Pancreas (tissue), 10 donors: ENCODE data around the gene PEAK1. TPM values are rescaled to one million over a fixed set of nuclear protein-coding genes. Genes with fewer than 3 reads are reported as not detected.
A peak's percentile ranks its signal among the peaks of the same experiment; 100 is the strongest.

Experiments used
- ATAC-seq, 4 donors: fragments of 200-7000 bp; cut with Tn5 transposase; one replicate each; pipeline versions ENCODE4 v1.8.0 to v1.9.1; 2020; ENCODE audit warnings: mild to moderate bottlenecking in 4 of 4, moderate library complexity in 4 of 4
- DNase-seq, 6 donors: peaks; one replicate each; pipeline ENCODE4 v3.0.0-alpha.2; 2020
- FAIRE-seq: peaks from 2 replicates; lab custom pipeline; 2012; peaks lifted over from hg19 to GRCh38; lab: Jason Lieb, UNC
- H3K27ac ChIP-seq, 4 donors: fragments of 200-600 bp; sonication (generic); 1 replicate in 3 of 4; 2 replicates in 1 of 4; pipeline versions ENCODE4 v1.5.0 to v1.8.0; 2020
- H3K27me3 ChIP-seq, 4 donors: fragments of 200-600 bp; one replicate each; pipeline ENCODE4 v1.8.0; 2021
- H3K36me3 ChIP-seq, 3 donors: fragments of 200-600 bp; sonication (generic) in 1 of 3; one replicate each; pipeline versions ENCODE4 v1.5.0 to v1.8.0; 2020 to 2021
- H3K4me1 ChIP-seq, 3 donors: fragments of 200-600 bp; one replicate each; pipeline ENCODE4 v1.8.0; 2021
- H3K4me3 ChIP-seq, 4 donors: fragments of 200-600 bp; sonication (generic) in 2 of 4; one replicate each; pipeline versions ENCODE4 v1.5.0 to v1.8.0; 2020 to 2021
- H3K9me3 ChIP-seq, 4 donors: fragments of 200-600 bp; one replicate each; pipeline ENCODE4 v1.8.0; 2021
- WGBS, 2 donors: extraction: QIAGEN DNeasy Blood & Tissue Kit; methylation state at CpG; one replicate each; pipeline ENCODE4 v1.1.7; 2013; 5-methylcytosine and 5-hydroxymethylcytosine counted together
- intact Hi-C, 3 donors: fragments of 100-400 bp; cut with DNase I; formaldehyde crosslinking; loops; one replicate each; pipeline versions ENCODE4 v1.11.1 to v1.14.2; 2022
- polyA plus RNA-seq, 2 donors: library from polyadenylated mRNA; stranded (reverse); fragments of 200-250 nt; gene quantifications; one replicate each; pipeline ENCODE4 v1.2.3, GENCODE V29; 2013
- total RNA-seq, 6 donors: library from RNA; stranded (reverse); fragmentation: NEBNext Ultra II Directional in 4 of 6; extraction: Animal tissue kit (Norgen Biotek cat#: 25700) in 4 of 6; gene quantifications; one replicate each; pipeline versions ENCODE4 v1.2.1 to v1.2.4, GENCODE V29; 2021 to 2023
- TF ChIP-seq, protein P1 (sequence below), 4 donors: fragments of 200-600 bp; sonication (generic) in 3 of 4; IDR thresholded peaks; one replicate each; pipeline versions ENCODE4 v1.5.0 to v1.8.0; 2021; ENCODE audit warnings: antibody characterized with exemption in 4 of 4
- donor health status: healthy with polysubstance abuse.
- donor health status: DM: no; HTN: no; CAD: no; lungs with moderate emphysema.
- donor health status: DM: no; HTN: no; CAD: no.
- donor health status: control.
- donor health status: control.
- donor health status: Bipolar disorder and iron deficiency.
- donor health status: DM: yes; HTN: yes; CAD: no.
- donor health status: DM: no; HTN: no; CAD: no.
- donor health status: DM: no; HTN: no; CAD: no.
- donor health status: DM: yes; HTN: yes; CAD: no.

PEAK1 gene
- total and polyA plus RNA-seq, 8 donors, result 1.8 to 27.6 (median 12.1) TPM

DNA sequence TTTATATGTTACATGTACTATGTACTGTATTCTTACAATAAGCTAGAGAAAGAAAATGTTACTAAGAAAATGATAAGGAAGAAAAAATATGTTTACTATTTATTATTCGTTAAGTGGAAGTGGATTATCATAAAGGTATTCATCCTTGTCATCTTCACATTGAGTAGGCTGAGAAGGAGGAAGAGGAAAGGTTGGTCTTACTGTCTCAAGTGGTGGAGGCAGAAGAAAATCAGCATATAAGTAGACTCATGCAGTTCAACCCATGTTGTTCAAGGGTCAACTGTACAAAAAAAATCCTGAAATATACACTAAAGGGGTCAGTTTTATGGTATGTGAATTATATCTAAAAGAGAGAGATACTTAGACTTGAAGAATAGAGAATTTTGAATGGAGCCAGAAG lies 6.5 kb upstream of the PEAK1 start:
- Histone ChIP-seq H3K27me3 (no peaks in the 10 kb centered on the region), H3K4me3 (no peak overlapping the region), H3K9me3 (no peaks in the 10 kb centered on the region), H3K36me3 (no peaks in the 10 kb centered on the region), H3K4me1 (peaks cover 0 to 33% (median 24%) of the 10 kb centered on the region in 3 donors), H3K27ac (no peak overlapping the region)
- WGBS, 2 donors, result 55 to 66% methylated on average over 1 of the region's 1 CpG
- TF ChIP-seq, protein P1, sequence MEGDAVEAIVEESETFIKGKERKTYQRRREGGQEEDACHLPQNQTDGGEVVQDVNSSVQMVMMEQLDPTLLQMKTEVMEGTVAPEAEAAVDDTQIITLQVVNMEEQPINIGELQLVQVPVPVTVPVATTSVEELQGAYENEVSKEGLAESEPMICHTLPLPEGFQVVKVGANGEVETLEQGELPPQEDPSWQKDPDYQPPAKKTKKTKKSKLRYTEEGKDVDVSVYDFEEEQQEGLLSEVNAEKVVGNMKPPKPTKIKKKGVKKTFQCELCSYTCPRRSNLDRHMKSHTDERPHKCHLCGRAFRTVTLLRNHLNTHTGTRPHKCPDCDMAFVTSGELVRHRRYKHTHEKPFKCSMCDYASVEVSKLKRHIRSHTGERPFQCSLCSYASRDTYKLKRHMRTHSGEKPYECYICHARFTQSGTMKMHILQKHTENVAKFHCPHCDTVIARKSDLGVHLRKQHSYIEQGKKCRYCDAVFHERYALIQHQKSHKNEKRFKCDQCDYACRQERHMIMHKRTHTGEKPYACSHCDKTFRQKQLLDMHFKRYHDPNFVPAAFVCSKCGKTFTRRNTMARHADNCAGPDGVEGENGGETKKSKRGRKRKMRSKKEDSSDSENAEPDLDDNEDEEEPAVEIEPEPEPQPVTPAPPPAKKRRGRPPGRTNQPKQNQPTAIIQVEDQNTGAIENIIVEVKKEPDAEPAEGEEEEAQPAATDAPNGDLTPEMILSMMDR (IDR thresholded peaks at IDR 0.05), result no peak
- intact Hi-C loops, result loop anchor here in 1 of 3 donors (10.0 kb wide), 1 partner anchor 68 kb away; no protein-coding TSS in a partner anchor
- FAIRE-seq (no peak), DNase-seq (no peak), ATAC-seq (no peak)

DNA sequence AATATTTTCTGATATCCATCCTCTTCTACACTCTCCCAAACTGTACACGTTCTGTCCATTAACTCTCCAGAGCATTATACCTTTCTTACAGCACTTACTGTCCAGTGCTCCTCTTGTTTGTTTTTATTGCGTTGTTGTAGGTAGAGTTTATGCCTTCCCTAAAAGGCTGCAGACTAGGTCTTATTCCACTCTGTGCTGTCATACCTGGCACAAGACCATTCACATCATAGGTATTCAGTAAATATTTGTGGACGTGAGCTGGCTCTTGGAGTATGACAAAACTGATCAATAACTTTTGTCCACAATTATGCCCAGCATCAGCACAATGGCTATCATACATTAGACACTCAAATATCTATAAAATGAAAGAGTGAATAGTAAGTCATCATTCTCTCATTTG lies 5.2 kb upstream of the PEAK1 start:
- 28 to 33% methylated on average over 3 of the region's 3 CpGs for WGBS, 2 donors
- DNase-seq, result peak in 1 of 6 donors; percentile 10
- FAIRE-seq, result no peak

DNA sequence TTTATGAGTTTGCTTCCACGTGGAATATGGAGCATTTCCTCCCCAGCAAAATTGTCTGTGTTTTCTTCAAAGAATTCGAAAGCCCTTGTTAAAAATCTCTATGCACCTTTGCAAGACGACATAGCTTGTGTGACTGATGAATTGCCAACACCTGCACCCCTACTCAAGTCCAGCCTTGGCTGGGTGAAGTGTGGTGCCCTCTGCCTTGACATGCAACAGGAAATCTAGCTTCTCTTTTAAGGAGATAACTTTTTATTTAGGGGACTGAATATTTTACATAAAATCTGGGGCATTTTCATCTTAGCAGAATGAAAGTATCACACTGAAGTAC lies 1.4 kb upstream of the PEAK1 start:
- H3K27ac ChIP-seq, result peak overlapping the region in 3 of 4 donors; percentile 82 to 96 (median 89)
- FAIRE-seq (no peak), DNase-seq (peak in 1 of 6 donors; percentile 4), ATAC-seq (no peak)
- H3K27me3 ChIP-seq, result no peaks in the 10 kb centered on the region
- intact Hi-C loops, result loop anchor here in 1 of 3 donors (10.0 kb wide), 1 partner anchor 73 kb away; no protein-coding TSS in a partner anchor
- TF ChIP-seq, protein P1 (IDR thresholded peaks at IDR 0.05), result no peak
- 0 to 1% methylated on average over 3 of the region's 3 CpGs for WGBS, 2 donors
- H3K4me1 ChIP-seq, result peaks cover 0 to 40% (median 36%) of the 10 kb centered on the region in 3 donors
- no peaks in the 10 kb centered on the region for H3K36me3 ChIP-seq
- H3K9me3 ChIP-seq, result no peaks in the 10 kb centered on the region
- H3K4me3 ChIP-seq, result peak overlapping the region; percentile 51 to 94 (median 70)

More for the DNA sequence above, 5.2 kb upstream of the PEAK1 start:
- H3K9me3 ChIP-seq, result no peaks in the 10 kb centered on the region
- peaks cover 0 to 33% (median 24%) of the 10 kb centered on the region in 3 donors for H3K4me1 ChIP-seq
- peak in 1 of 4 donors; percentile 9 for ATAC-seq
- intact Hi-C loops, result loop anchor here in 1 of 3 donors (10.0 kb wide), 1 partner anchor 70 kb away; no protein-coding TSS in a partner anchor
- H3K27ac ChIP-seq, result no peak overlapping the region
- no peak overlapping the region for H3K4me3 ChIP-seq
- TF ChIP-seq, protein P1 (IDR thresholded peaks at IDR 0.05), result no peak
- no peaks in the 10 kb centered on the region for H3K27me3 ChIP-seq
- H3K36me3 ChIP-seq, result no peaks in the 10 kb centered on the region

DNA sequence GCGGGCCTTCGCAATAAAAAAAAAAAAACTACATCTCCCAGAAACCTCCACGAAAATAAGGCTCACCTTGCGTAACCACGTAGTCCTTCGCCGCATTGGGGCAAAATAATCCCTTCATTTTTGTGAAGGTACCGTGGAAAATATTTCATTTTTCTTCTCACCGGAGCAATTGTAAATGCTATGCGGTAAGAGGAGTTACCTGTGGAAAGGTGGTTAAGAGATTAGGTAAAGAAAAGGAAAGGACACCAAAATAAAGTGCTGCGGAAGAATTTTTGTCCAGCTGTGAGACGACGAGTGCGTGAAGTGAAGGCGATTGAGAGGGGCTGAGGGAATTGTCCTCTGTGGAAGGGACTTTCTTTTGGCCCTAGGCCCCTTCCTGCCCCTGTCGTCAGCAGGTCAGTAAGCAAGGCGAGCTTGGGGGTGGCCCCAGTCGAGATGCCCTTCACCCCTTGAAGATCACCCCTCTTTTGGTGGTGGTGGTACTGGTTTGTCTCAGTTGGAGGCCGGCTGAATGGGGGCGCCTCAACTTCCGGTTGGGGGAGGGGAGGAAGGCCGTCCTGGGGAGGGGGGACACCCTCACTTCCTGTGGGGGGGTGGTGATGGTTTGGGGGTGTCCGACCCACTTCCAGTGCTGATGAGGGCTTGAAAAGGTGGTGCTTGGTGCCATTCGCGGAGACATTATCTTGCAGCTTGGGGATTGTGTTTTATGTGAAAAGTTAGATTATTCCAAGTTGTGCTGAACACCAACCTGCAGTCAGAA lies 886 bp upstream of the PEAK1 start, which contains the start of gene HMG20A:
Gene HMG20A (plus strand): TSS at position 279 of the 760 bp plus-strand sequence. CDS start 37,520 bp downstream, outside the sequence.
- ATAC-seq, result peak; percentile 66 to 77 (median 70)
- H3K27me3 ChIP-seq, result no peaks in the 10 kb centered on the region
- peak; percentile 52 to 75 (median 68) for DNase-seq
- H3K36me3 ChIP-seq, result no peaks in the 10 kb centered on the region
- TF ChIP-seq, protein P1 (IDR thresholded peaks at IDR 0.05), result no peak
- H3K27ac ChIP-seq, result peak within 1 kb of the TSS; percentile 82 to 96 (median 88)
- no peaks in the 10 kb centered on the region for H3K9me3 ChIP-seq
- FAIRE-seq, result peak; percentile 29
- H3K4me3 ChIP-seq, result peak within 1 kb of the TSS; percentile 67 to 94 (median 82)
- intact Hi-C loops, result loop anchor here in 1 of 3 donors (10.0 kb wide), 1 partner anchor 74 kb away; no protein-coding TSS in a partner anchor
- 1% methylated on average over 25 of the region's 25 CpGs for WGBS, 2 donors
- peaks cover 0 to 37% (median 36%) of the 10 kb centered on the region in 3 donors for H3K4me1 ChIP-seq
